GM12878 (cell line): ENCODE data around the gene FBXL14. TPM values are rescaled to one million over a fixed set of nuclear protein-coding genes. Genes with fewer than 3 reads are reported as not detected.
A peak's percentile ranks its signal among the peaks of the same experiment; 100 is the strongest.

Experiments
- ATAC-seq: fragments of 200-7000 bp; cut with Tn5 transposase; 3 replicates; pipeline ENCODE4 v1.9.1; 2020; ENCODE audit warnings: mild to moderate bottlenecking, moderate library complexity
- BruUV-seq: library from RNA; stranded (reverse); fragments of 400-500 nt; replicated peaks from 2 replicates; lab custom pipeline; 2021; lab: Mats Ljungman, UMichigan
- CTCF ChIA-PET: fragments of 300-600 bp; sonication (Branson Sonifier 250); formaldehyde crosslinking; extraction: SDS; loops from one replicate; lab custom pipeline; 2021; ENCODE audit warnings: inconsistent platforms; lab: Yijun Ruan, JAX
- POLR2A ChIA-PET: fragments of 350-600 bp; formaldehyde crosslinking; extraction: SDS; loops from one replicate; lab custom pipeline; 2021; ENCODE audit warnings: inconsistent platforms; lab: Charles Lee
- RAD21 ChIA-PET: fragments of 300-600 bp; sonication (Branson Sonifier 250); formaldehyde crosslinking; loops from one replicate; lab custom pipeline; 2023; ENCODE audit warnings: antibody characterized with exemption; ENCODE audit not compliant: unreplicated experiment; lab: Charles Lee
- SMC1A ChIA-PET: fragments of 300-600 bp; sonication (Branson Sonifier 250); formaldehyde crosslinking; loops from one replicate; lab custom pipeline; 2023; ENCODE audit not compliant: unreplicated experiment, uncharacterized antibody; lab: Charles Lee
- DNase-seq: peaks from one replicate; pipeline ENCODE4 v3.0.0-alpha.2; 2011; ENCODE audit warnings: low read depth, low spot score
- FAIRE-seq: peaks from 3 replicates; lab custom pipeline; 2011; peaks lifted over from hg19 to GRCh38; lab: Jason Lieb, UNC
- H2AFZ ChIP-seq: 2 replicates; pipeline ENCODE4 v1.6.0; 2011; ENCODE audit warnings: low read depth, low read length, control low read depth; ENCODE audit not compliant: control insufficient read depth
- H3K27ac ChIP-seq: 2 replicates; pipeline ENCODE4 v1.5.1; 2011; ENCODE audit warnings: control low read depth; ENCODE audit not compliant: control insufficient read depth, insufficient read depth
- H3K27me3 ChIP-seq, 2 experiments: replicated peaks in 1 of 2; 2 replicates each; pipeline versions ENCODE4 v1.6.0 to v1.6.1; 2011; ENCODE audit warnings: low read length in 1 of 2; ENCODE audit not compliant: control insufficient read depth in 2 of 2, insufficient read depth in 2 of 2
- H3K36me3 ChIP-seq, 2 experiments: 2 replicates each; pipeline ENCODE4 v1.5.1; 2011; ENCODE audit warnings: low read length in 1 of 2; ENCODE audit not compliant: control insufficient read depth in 2 of 2, insufficient read depth in 2 of 2
- H3K4me1 ChIP-seq: 2 replicates; pipeline ENCODE4 v1.6.1; 2011; ENCODE audit warnings: mild to moderate bottlenecking, low read length, moderate library complexity, mixed read lengths; ENCODE audit not compliant: control insufficient read depth, insufficient read depth
- H3K4me2 ChIP-seq: 2 replicates; pipeline ENCODE4 v1.6.0; 2011; ENCODE audit warnings: control low read depth; ENCODE audit not compliant: control insufficient read depth, insufficient read depth
- H3K4me3 ChIP-seq: fragments of 200-600 bp; sonication (generic); 2 replicates; pipeline ENCODE4 v1.5.1; 2016
- H3K79me2 ChIP-seq: 2 replicates; pipeline ENCODE4 v1.6.0; 2011; ENCODE audit warnings: low read length; ENCODE audit not compliant: control insufficient read depth, insufficient read depth
- H3K9ac ChIP-seq: 2 replicates; pipeline ENCODE4 v1.8.0; 2011; ENCODE audit warnings: low read length, control low read depth, mixed read lengths; ENCODE audit not compliant: control insufficient read depth, insufficient read depth
- H3K9me3 ChIP-seq: replicated peaks from 3 replicates; pipeline ENCODE4 v1.5.1; 2011; ENCODE audit warnings: mild to moderate bottlenecking, low read length; ENCODE audit not compliant: control insufficient read depth, insufficient read depth
- H4K20me1 ChIP-seq: 2 replicates; pipeline ENCODE4 v1.6.0; 2011; ENCODE audit not compliant: control insufficient read depth, insufficient read depth
- ATF7 ChIP-seq: fragments of 450-650 bp; IDR thresholded peaks from 2 replicates; pipeline ENCODE4 v1.6.1; 2016; ENCODE audit warnings: low read depth, mild to moderate bottlenecking
- ELK1 ChIP-seq: IDR thresholded peaks from 2 replicates; pipeline ENCODE4 v1.6.1; 2012; ENCODE audit warnings: low read depth, low read length, improper control_type of control experiment
- FOXM1 ChIP-seq: IDR thresholded peaks from 2 replicates; pipeline ENCODE4 v1.6.1; 2012; ENCODE audit warnings: low read depth, mild to moderate bottlenecking, inconsistent platforms, low read length, moderate library complexity
- HSF1 ChIP-seq: fragments of 150-350 bp; IDR thresholded peaks from 2 replicates; pipeline ENCODE4 v1.6.1; 2014; ENCODE audit warnings: mild to moderate bottlenecking, low read depth, low read length
- IKZF1 ChIP-seq: fragments of 450-650 bp; conservative IDR thresholded peaks from 2 replicates; pipeline ENCODE4 v1.6.1; 2017; ENCODE audit warnings: antibody characterized with exemption, mild to moderate bottlenecking
- JUND ChIP-seq: IDR thresholded peaks from 2 replicates; pipeline ENCODE4 v1.6.1; 2012; ENCODE audit warnings: low read depth, mild to moderate bottlenecking, low read length, improper control_type of control experiment, moderate library complexity
- NFYB ChIP-seq: IDR thresholded peaks from 2 replicates; pipeline ENCODE4 v1.6.1; 2011; ENCODE audit warnings: low read depth, mild to moderate bottlenecking, low read length, improper control_type of control experiment, moderate library complexity; ENCODE audit not compliant: insufficient read depth
- NR2C1 ChIP-seq: fragments of 450-650 bp; IDR thresholded peaks from 2 replicates; pipeline ENCODE4 v1.6.1; 2017; ENCODE audit warnings: antibody characterized with exemption, mild to moderate bottlenecking, moderate library complexity
- NR2C2 ChIP-seq: IDR thresholded peaks from 2 replicates; pipeline ENCODE4 v1.6.1; 2011; ENCODE audit warnings: borderline replicate concordance, low read depth; ENCODE audit not compliant: control insufficient read depth, insufficient read length
- PAX5 ChIP-seq: IDR thresholded peaks from 2 replicates; pipeline ENCODE4 v1.6.1; 2011; ENCODE audit warnings: low read depth, low read length, borderline replicate concordance
- PBX3 ChIP-seq: IDR thresholded peaks from 2 replicates; pipeline ENCODE4 v1.6.1; 2011; ENCODE audit warnings: mild to moderate bottlenecking, low read depth, low read length, moderate library complexity; ENCODE audit not compliant: insufficient replicate concordance
- POLR2A ChIP-seq: IDR thresholded peaks from 2 replicates; pipeline ENCODE4 v1.6.1; 2011; ENCODE audit warnings: low read depth, mild to moderate bottlenecking, low read length
- SMARCA5 ChIP-seq: fragments of 450-650 bp; IDR thresholded peaks from 2 replicates; pipeline ENCODE4 v1.6.1; 2017; ENCODE audit warnings: mild to moderate bottlenecking
- SUZ12 ChIP-seq: fragments of 200-600 bp; sonication (generic); IDR thresholded peaks from one replicate; pipeline ENCODE4 v1.6.1; 2018; ENCODE audit warnings: antibody characterized with exemption, mild to moderate bottlenecking; ENCODE audit not compliant: unreplicated experiment
- ZNF207 ChIP-seq: fragments of 450-650 bp; IDR thresholded peaks from 2 replicates; pipeline ENCODE4 v1.6.1; 2014; ENCODE audit warnings: antibody characterized with exemption, mild to moderate bottlenecking, borderline replicate concordance
- ZNF384 ChIP-seq: IDR thresholded peaks from 2 replicates; pipeline ENCODE4 v1.6.1; 2012; ENCODE audit warnings: low read depth, mild to moderate bottlenecking, low read length, improper control_type of control experiment, borderline replicate concordance
- WGBS: methylation state at CpG from one replicate; pipeline ENCODE4 v1.1.6; 2016; ENCODE audit warnings: low lambda C conversion rate; ENCODE audit not compliant: insufficient replicate concordance, insufficient coverage; ENCODE audit errors: missing lambda C conversion rate; 5-methylcytosine and 5-hydroxymethylcytosine counted together
- in situ Hi-C: fragments of 300-500 bp; cut with MboI; formaldehyde crosslinking; loops from 9 replicates; pipeline ENCODE4 v1.14.3; 2018; ENCODE audit warnings: mixed read lengths
- intact Hi-C: fragments of 100-400 bp; cut with micrococcal nuclease; formaldehyde crosslinking; loops from one replicate; pipeline ENCODE4 v1.14.2; 2022; ENCODE audit not compliant: unreplicated experiment
- polyA plus RNA-seq, 11 experiments: library from polyadenylated mRNA; depleted of rRNA in 4 of 11; unstranded in 6 of 11; stranded (reverse) in 5 of 11; fragments of >200 nt; fragmentation: Nextera tagmentation in 4 of 11; fragmentation: Illumina TruSeq in 1 of 11; extraction: Ambion mirVana in 4 of 11; extraction: Trizol in 1 of 11; gene quantifications; 1 replicate in 1 of 11; 2 replicates in 10 of 11; pipeline versions ENCODE4 v1.2.1 to v1.2.3, GENCODE V29; 2011 to 2016; ENCODE audit warnings: inconsistent platforms in 2 of 11, missing spikeins in 2 of 11, low read depth in 1 of 11
- total RNA-seq, 4 experiments: library from RNA; depleted of rRNA in 3 of 4; stranded (reverse); fragments of >200 nt in 3 of 4; fragmentation: Illumina TruSeq in 1 of 4; extraction: Trizol in 1 of 4; gene quantifications; 2 replicates each; pipeline versions ENCODE4 v1.2.1 to v1.2.3, GENCODE V29; 2013 to 2021

FBXL14 gene
- total and polyA plus RNA-seq, 10 of the 15 experiments (the other 5 are each of a cell fraction or from before 2014, with no cell fraction given), result 0.44 to 19.0 (median 2.9) TPM

GRCh38 chr12:1529228-1529861 lies 65.0 kb downstream of the FBXL14 start:
- TF ChIP-seq NFYB, result no peak
- no peak for TF ChIP-seq ZNF207
- TF ChIP-seq FOXM1, result no peak
- no peak for TF ChIP-seq ELK1
- no peak for TF ChIP-seq PBX3
- no peak for TF ChIP-seq ZNF384
- TF ChIP-seq SUZ12, result no peak
- TF ChIP-seq PAX5, result no peak
- TF ChIP-seq JUND, result no peak
- TF ChIP-seq POLR2A, result no peak
- no peak for TF ChIP-seq NR2C2
- no peak for TF ChIP-seq ATF7
- TF ChIP-seq IKZF1, result no peak
- TF ChIP-seq SMARCA5, result no peak
- no peak for TF ChIP-seq HSF1
- TF ChIP-seq NR2C1, result no peak
- TF ChIP-seq, all 136 proteins: peak for 0
- Histone ChIP-seq H3K4me3 (peak overlapping the region; percentile 78; the same call in 1 of the 2 replicates), H3K36me3 (no peaks in the 10 kb centered on the region), H3K4me1 (peaks cover 26% of the 10 kb centered on the region), H3K9me3 (no peaks in the 10 kb centered on the region), H3K4me2 (peak overlapping the region; percentile 89), H3K27me3 (peaks cover 0 to 5% of the 10 kb centered on the region in 2 experiments; a peak in 1 of 4 replicates), H3K9ac (peak overlapping the region; percentile 40; the same call in 1 of the 2 replicates), H3K27ac (no peak overlapping the region), H3K79me2 (peaks cover 30% of the 10 kb centered on the region), H2AFZ (no peak overlapping the region), H4K20me1 (no peaks in the 10 kb centered on the region)
- WGBS, result 76% methylated on average over 11 of the region's 11 CpGs
- no TSS peak for BruUV-seq
- no peak for ATAC-seq
- in situ Hi-C loops (no loop called here), intact Hi-C loops (no loop called here)
- no peak for FAIRE-seq
- ChIA-PET POLR2A (interaction anchor here (0.6 to 1.3 kb wide), 5 partner anchors 33 to 656 kb away, joined by 3 to 4 read pairs (median 4); no protein-coding TSS in a partner anchor), CTCF (interaction anchor here (1.4 to 5.1 kb wide), 5 partner anchors 12 to 411 kb away, joined by 3 to 34 read pairs (median 5); no protein-coding TSS in a partner anchor), RAD21 (interaction anchor here (0.6 to 2.6 kb wide), 4 partner anchors 11 to 411 kb away, joined by 3 to 10 read pairs (median 6); no protein-coding TSS in a partner anchor), SMC1A (interaction anchor here (1.0 to 4.6 kb wide), 3 partner anchors 46 to 411 kb away, joined by 3 to 20 read pairs (median 20); no protein-coding TSS in a partner anchor)
- no peak for DNase-seq
